Type B pancreatic cell (in vitro differentiated cells): ENCODE measurements around the gene BTG4. TPM values are rescaled to one million over a fixed set of nuclear protein-coding genes. Genes with fewer than 3 reads are reported as not detected.
A peak's percentile ranks its signal among the peaks of the same experiment; 100 is the strongest.

ENCODE experiments used
- DNase-seq: peaks from one replicate; pipeline ENCODE4 v3.0.0; 2021; ENCODE audit warnings: mixed read lengths; ENCODE audit not compliant: unreplicated experiment; ENCODE audit errors: extremely low spot score
- H3K27ac Mint-ChIP-seq: 2 replicates; pipeline ENCODE4 v1.8.0; 2021; ENCODE audit warnings: mild to moderate bottlenecking, mixed read lengths
- H3K27me3 Mint-ChIP-seq: 2 replicates; pipeline ENCODE4 v1.8.0; 2021; ENCODE audit warnings: mixed read lengths
- H3K36me3 Mint-ChIP-seq: 2 replicates; pipeline ENCODE4 v1.8.0; 2021; ENCODE audit warnings: mixed read lengths
- H3K4me1 Mint-ChIP-seq: one replicate; pipeline ENCODE4 v1.8.0; 2021; ENCODE audit warnings: mixed read lengths; ENCODE audit not compliant: unreplicated experiment
- H3K4me3 Mint-ChIP-seq: 2 replicates; pipeline ENCODE4 v1.8.0; 2021; ENCODE audit warnings: mild to moderate bottlenecking, mixed read lengths
- H3K9me3 Mint-ChIP-seq: 2 replicates; pipeline ENCODE4 v1.8.0; 2021; ENCODE audit warnings: mixed read lengths
- total RNA-seq: library from RNA; stranded (reverse); gene quantifications from 2 replicates; pipeline ENCODE4 v1.2.1, GENCODE V29; 2021; ENCODE audit warnings: low replicate concordance
- TF ChIP-seq, protein P1 (sequence below): fragments of 200-600 bp; sonication (generic); conservative IDR thresholded peaks from 2 replicates; pipeline ENCODE4 v1.5.0; 2021; ENCODE audit warnings: antibody characterized with exemption, mild to moderate bottlenecking

BTG4 gene
- total RNA-seq, 1 donor from 2014 or later, result not detected

DNA sequence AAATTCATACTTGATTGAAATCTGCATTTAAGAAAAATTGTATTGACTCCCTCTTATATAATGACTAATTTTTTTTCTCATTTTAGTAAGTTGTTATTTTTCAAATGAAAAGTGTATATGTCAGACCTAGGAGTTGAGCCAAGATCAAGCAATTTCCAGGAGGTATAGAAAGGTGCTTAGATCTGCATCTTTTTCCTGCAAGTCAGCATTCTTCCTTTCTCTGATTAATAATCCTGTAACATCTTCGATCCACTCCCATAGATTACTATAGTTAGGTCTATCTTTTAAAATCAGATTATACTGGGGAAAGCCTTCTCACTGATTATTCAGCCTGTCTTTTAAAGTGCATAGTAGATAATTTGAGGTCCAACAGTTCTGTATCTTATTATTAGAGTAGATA, 15.1 kb upstream of the BTG4 start:
- H3K27me3 Mint-ChIP-seq, result peaks cover 2% of the 10 kb centered on the region
- peaks cover 11% of the 10 kb centered on the region for H3K4me1 Mint-ChIP-seq
- H3K9me3 Mint-ChIP-seq, result no peaks in the 10 kb centered on the region
- H3K4me3 Mint-ChIP-seq, result no peak overlapping the region
- no peak for DNase-seq
- TF ChIP-seq, protein P1, sequence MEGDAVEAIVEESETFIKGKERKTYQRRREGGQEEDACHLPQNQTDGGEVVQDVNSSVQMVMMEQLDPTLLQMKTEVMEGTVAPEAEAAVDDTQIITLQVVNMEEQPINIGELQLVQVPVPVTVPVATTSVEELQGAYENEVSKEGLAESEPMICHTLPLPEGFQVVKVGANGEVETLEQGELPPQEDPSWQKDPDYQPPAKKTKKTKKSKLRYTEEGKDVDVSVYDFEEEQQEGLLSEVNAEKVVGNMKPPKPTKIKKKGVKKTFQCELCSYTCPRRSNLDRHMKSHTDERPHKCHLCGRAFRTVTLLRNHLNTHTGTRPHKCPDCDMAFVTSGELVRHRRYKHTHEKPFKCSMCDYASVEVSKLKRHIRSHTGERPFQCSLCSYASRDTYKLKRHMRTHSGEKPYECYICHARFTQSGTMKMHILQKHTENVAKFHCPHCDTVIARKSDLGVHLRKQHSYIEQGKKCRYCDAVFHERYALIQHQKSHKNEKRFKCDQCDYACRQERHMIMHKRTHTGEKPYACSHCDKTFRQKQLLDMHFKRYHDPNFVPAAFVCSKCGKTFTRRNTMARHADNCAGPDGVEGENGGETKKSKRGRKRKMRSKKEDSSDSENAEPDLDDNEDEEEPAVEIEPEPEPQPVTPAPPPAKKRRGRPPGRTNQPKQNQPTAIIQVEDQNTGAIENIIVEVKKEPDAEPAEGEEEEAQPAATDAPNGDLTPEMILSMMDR, result no peak
- no peaks in the 10 kb centered on the region for H3K36me3 Mint-ChIP-seq
- peak overlapping the region; percentile 57 for H3K27ac Mint-ChIP-seq

DNA sequence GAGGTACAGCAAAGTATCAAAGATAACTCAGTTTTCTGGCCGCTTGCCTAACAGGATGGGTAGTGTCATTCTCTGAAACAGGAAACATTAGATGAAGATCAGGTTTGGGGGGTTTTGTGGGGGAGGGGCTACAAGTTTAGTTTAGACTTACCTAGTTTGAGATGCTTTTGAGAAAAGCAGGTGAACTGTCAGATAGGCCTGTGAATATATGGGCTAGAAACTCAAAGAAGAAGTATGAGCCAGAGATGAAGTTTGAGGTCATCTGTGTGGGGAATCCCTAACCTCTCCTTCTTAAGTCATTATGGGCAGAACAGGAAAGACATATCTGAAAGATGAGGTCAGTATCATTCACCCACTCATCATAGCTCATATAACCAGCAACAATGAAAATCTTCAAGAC, 14.3 kb upstream of the BTG4 start:
- Mint-ChIP-seq H3K9me3 (no peaks in the 10 kb centered on the region), H3K27me3 (peaks cover 5% of the 10 kb centered on the region), H3K36me3 (no peaks in the 10 kb centered on the region), H3K4me1 (peaks cover 11% of the 10 kb centered on the region), H3K4me3 (no peak overlapping the region), H3K27ac (peak overlapping the region; percentile 80)
- no peak for DNase-seq
- TF ChIP-seq, protein P1, result no peak

DNA sequence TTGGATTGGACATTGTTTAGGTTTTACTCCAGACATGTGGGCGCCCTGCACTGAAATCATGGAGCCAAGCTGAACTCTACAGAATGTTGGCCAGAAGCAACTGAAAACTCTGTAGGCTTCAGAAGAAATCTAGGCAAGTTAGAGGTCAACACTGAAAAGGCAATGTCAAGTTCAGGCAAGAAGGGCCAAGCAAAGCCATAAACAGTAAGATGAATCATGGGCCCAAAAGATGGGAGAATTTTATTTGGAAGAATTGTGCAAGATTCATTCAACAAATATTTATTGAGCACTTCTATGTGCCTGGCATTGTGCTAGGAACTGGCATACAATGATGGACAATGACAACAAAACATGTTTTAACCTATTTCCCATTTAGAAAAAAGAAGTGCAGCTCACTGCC, 13.3 kb upstream of the BTG4 start:
- Mint-ChIP-seq H3K4me3 (no peak overlapping the region), H3K4me1 (peaks cover 11% of the 10 kb centered on the region)

DNA sequence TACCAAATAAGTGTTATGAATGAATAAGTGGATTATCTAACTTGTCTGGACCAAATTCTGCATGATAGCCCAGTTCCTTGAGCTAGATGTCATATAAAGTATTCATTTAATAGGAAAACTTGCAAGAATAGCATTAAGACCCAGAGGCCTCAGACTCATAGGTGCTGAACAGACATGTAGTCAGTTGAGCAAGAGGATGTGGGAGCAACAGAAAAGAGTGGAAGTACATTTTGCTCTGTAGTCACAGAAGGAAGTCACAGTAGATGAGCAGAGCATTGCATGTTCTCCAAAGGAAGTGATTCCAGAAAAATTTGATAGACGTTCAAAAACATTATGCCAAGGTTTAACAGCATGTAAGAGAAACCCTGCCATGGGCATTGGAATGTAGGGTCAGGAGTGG, 11.9 kb upstream of the BTG4 start:
- peaks cover 11% of the 10 kb centered on the region for H3K4me1 Mint-ChIP-seq
- no peak overlapping the region for H3K4me3 Mint-ChIP-seq
- no peak for DNase-seq
- peaks cover 5% of the 10 kb centered on the region for H3K27me3 Mint-ChIP-seq
- no peaks in the 10 kb centered on the region for H3K36me3 Mint-ChIP-seq
- TF ChIP-seq, protein P1, result no peak
- H3K9me3 Mint-ChIP-seq, result no peaks in the 10 kb centered on the region
- H3K27ac Mint-ChIP-seq, result no peak overlapping the region

More for the DNA sequence above, 13.3 kb upstream of the BTG4 start:
- Mint-ChIP-seq H3K27ac (no peak overlapping the region), H3K27me3 (peaks cover 5% of the 10 kb centered on the region), H3K36me3 (no peaks in the 10 kb centered on the region), H3K9me3 (no peaks in the 10 kb centered on the region)
- TF ChIP-seq, protein P1, result no peak
- DNase-seq, result no peak

DNA sequence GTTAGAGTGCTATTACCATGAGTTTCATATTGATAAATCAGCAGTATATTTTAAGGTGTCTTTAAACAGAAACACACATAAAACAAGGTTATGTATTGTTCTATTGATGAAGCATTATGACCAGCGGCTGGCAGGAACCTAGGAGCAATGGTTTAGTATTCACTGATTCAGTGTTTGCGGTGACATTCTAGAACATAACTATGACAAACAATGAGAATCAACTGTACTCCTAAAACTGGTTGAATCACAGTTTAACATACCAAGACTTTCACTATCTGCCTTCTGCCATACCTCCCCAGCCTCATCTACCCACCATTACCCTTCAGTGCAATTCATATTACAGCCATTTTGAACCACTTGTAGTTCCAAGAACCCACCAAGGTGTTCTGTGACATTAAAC, 11.2 kb upstream of the BTG4 start:
- TF ChIP-seq, protein P1, result no peak
- no peaks in the 10 kb centered on the region for H3K9me3 Mint-ChIP-seq
- DNase-seq, result no peak
- H3K27me3 Mint-ChIP-seq, result peaks cover 5% of the 10 kb centered on the region
- no peak overlapping the region for H3K27ac Mint-ChIP-seq
- peaks cover 11% of the 10 kb centered on the region for H3K4me1 Mint-ChIP-seq
- H3K36me3 Mint-ChIP-seq, result no peaks in the 10 kb centered on the region
- no peak overlapping the region for H3K4me3 Mint-ChIP-seq

DNA sequence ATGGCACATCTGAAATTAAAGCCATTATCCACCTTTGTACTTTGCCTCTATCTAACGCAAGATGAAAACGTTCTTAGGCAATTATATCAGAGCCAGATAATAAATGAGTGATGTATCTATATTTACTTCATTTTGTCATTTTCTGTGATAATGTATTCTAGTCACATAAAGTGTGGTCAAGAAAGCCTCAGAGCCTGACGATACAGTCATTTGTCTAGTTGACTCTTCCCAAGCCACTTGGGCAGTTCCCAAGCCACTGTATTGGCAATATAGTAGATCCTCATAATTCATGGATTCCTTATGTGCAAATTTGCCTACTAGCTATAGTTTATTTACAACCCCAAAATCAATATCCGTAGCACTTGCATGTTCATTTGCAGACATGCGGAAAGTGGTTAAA, 10.2 kb upstream of the BTG4 start:
- H3K27ac Mint-ChIP-seq, result no peak overlapping the region

More for the DNA sequence above, 10.2 kb upstream of the BTG4 start:
- Mint-ChIP-seq H3K27me3 (peaks cover 10% of the 10 kb centered on the region), H3K4me3 (no peak overlapping the region), H3K9me3 (no peaks in the 10 kb centered on the region), H3K36me3 (no peaks in the 10 kb centered on the region), H3K4me1 (peaks cover 10% of the 10 kb centered on the region)
- TF ChIP-seq, protein P1, result no peak
- no peak for DNase-seq
